Prostate gland (tissue), 2 donors: ENCODE measurements around the gene VPS39.

Experiments used
- POLR2A ChIP-seq: fragments of 450-650 bp; IDR thresholded peaks from one replicate; pipeline ENCODE4 v1.6.1; 2016; ENCODE audit warnings: antibody characterized with exemption, mild to moderate bottlenecking
- TF ChIP-seq, protein P1 (sequence below), 4 experiments: fragments of 200-600 bp in 2 of 4; fragments of 450-650 bp in 2 of 4; sonication (generic) in 2 of 4; IDR thresholded peaks; 1 replicate in 3 of 4; 2 replicates in 1 of 4; pipeline ENCODE4 v1.5.1; 2016 to 2019; ENCODE audit warnings: antibody characterized with exemption in 4 of 4, mild to moderate bottlenecking in 2 of 4, moderate library complexity in 2 of 4

DNA sequence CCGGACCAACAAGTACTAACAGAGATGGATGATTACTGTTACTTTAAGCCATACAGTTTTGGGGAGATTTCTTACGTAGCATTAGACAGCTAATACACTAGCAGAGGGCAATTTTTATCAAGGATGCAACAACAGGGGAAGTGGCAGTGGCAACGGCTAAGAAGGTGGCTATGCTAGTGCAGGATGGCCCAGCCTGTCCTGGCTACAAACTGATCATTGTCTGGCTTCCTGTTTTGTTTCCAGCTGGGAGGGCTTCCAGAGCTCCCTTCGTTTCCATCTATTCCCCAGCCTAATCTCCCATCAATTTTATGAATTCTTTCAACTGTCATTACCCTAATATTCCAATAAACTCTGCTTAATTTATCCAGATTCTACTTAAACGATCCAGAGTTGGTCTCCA is 35.6 kb downstream of the VPS39 start:
- TF ChIP-seq POLR2A: no peak
- TF ChIP-seq, protein P1, sequence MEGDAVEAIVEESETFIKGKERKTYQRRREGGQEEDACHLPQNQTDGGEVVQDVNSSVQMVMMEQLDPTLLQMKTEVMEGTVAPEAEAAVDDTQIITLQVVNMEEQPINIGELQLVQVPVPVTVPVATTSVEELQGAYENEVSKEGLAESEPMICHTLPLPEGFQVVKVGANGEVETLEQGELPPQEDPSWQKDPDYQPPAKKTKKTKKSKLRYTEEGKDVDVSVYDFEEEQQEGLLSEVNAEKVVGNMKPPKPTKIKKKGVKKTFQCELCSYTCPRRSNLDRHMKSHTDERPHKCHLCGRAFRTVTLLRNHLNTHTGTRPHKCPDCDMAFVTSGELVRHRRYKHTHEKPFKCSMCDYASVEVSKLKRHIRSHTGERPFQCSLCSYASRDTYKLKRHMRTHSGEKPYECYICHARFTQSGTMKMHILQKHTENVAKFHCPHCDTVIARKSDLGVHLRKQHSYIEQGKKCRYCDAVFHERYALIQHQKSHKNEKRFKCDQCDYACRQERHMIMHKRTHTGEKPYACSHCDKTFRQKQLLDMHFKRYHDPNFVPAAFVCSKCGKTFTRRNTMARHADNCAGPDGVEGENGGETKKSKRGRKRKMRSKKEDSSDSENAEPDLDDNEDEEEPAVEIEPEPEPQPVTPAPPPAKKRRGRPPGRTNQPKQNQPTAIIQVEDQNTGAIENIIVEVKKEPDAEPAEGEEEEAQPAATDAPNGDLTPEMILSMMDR (IDR thresholded peaks at IDR 0.05): no peak
